Thoracic aorta (tissue), 2 donors: ENCODE results near the gene ASB18. TPM values are rescaled to one million over a fixed set of nuclear protein-coding genes. Genes with fewer than 3 reads are reported as not detected.

Experiments used
- ATAC-seq: fragments of 150-250 bp; one replicate; pipeline ENCODE4 v1.8.0; 2017; ENCODE audit warnings: low read depth; ENCODE audit not compliant: insufficient number of reproducible peaks, low FRiP score
- DNase-seq: peaks from one replicate; pipeline ENCODE4 v3.0.0-alpha.2; 2020; ENCODE audit warnings: low spot score
- H3K27ac ChIP-seq, 2 donors: fragments of 200-600 bp; sonication (generic); 1 replicate in 1 of 2; 2 replicates in 1 of 2; pipeline ENCODE4 v1.5.1; 2016; ENCODE audit warnings: mild to moderate bottlenecking in 2 of 2, moderate library complexity in 2 of 2
- H3K27me3 ChIP-seq: fragments of 200-600 bp; sonication (generic); replicated peaks from 2 replicates; pipeline ENCODE4 v1.6.0; 2016; ENCODE audit warnings: mild to moderate bottlenecking; ENCODE audit not compliant: insufficient read depth
- H3K36me3 ChIP-seq: fragments of 200-600 bp; sonication (generic); one replicate; pipeline ENCODE4 v1.5.1; 2016
- H3K4me1 ChIP-seq, 2 donors: fragments of 200-600 bp; sonication (generic); 1 replicate in 1 of 2; 2 replicates in 1 of 2; pipeline versions ENCODE4 v1.5.1 to v1.6.0; 2016; ENCODE audit warnings: low read depth in 2 of 2, mild to moderate bottlenecking in 1 of 2; ENCODE audit not compliant: control insufficient read depth in 1 of 2
- H3K4me3 ChIP-seq: fragments of 200-600 bp; sonication (generic); 2 replicates; pipeline ENCODE4 v1.5.1; 2016; ENCODE audit warnings: mild to moderate bottlenecking
- H3K9me3 ChIP-seq: fragments of 200-600 bp; sonication (generic); 2 replicates; pipeline ENCODE4 v1.5.1; 2016
- CTCF ChIP-seq: fragments of 200-600 bp; sonication (generic); IDR thresholded peaks from one replicate; pipeline ENCODE4 v1.5.1; 2019; ENCODE audit warnings: antibody characterized with exemption
- total RNA-seq, 2 donors: library from RNA; depleted of rRNA; stranded (reverse); fragments of >200 nt; gene quantifications; one replicate each; pipeline versions ENCODE4 v1.1.0 to v1.2.3, GENCODE V29; 2016

ASB18 gene
- total RNA-seq, 2 donors from 2014 or later: not detected

- peaks cover under 1% of the 10 kb centered on the region for H3K9me3 ChIP-seq
Observed at GRCh38 chr2:236306825-236307540, 42.8 kb upstream of the ASB18 start.

GRCh38 chr2:236305964-236306605 is 41.9 kb upstream of the ASB18 start:
- Histone ChIP-seq H3K36me3 (no peaks in the 10 kb centered on the region), H3K27me3 (no peaks in the 10 kb centered on the region), H3K9me3 (no peaks in the 10 kb centered on the region), H3K4me1 (no peaks in the 10 kb centered on the region), H3K27ac (no peak overlapping the region), H3K4me3 (no peak overlapping the region)
- ATAC-seq (no peak), DNase-seq (no peak)
- no peak for TF ChIP-seq CTCF

More at GRCh38 chr2:236306825-236307540, 42.8 kb upstream of the ASB18 start:
- Histone ChIP-seq H3K27me3 (no peaks in the 10 kb centered on the region), H3K4me1 (no peaks in the 10 kb centered on the region), H3K4me3 (no peak overlapping the region), H3K36me3 (no peaks in the 10 kb centered on the region), H3K27ac (no peak overlapping the region)
- no peak for TF ChIP-seq CTCF
- ATAC-seq (no peak), DNase-seq (no peak)

GRCh38 chr2:236305531-236305930 is 41.3 kb upstream of the ASB18 start:
- H3K4me1 ChIP-seq: no peaks in the 10 kb centered on the region
- H3K9me3 ChIP-seq: no peaks in the 10 kb centered on the region
- no peaks in the 10 kb centered on the region for H3K36me3 ChIP-seq
- TF ChIP-seq CTCF: no peak
- no peak overlapping the region for H3K4me3 ChIP-seq
- H3K27me3 ChIP-seq: no peaks in the 10 kb centered on the region
- DNase-seq: no peak
- H3K27ac ChIP-seq: no peak overlapping the region
- ATAC-seq: no peak

- ATAC-seq: no peak
- TF ChIP-seq CTCF: no peak
- no peak for DNase-seq
- H3K4me3 ChIP-seq: no peak overlapping the region
- H3K9me3 ChIP-seq: no peaks in the 10 kb centered on the region
- no peaks in the 10 kb centered on the region for H3K27me3 ChIP-seq
- no peaks in the 10 kb centered on the region for H3K36me3 ChIP-seq
- no peaks in the 10 kb centered on the region for H3K4me1 ChIP-seq
- H3K27ac ChIP-seq: no peak overlapping the region
Observed at GRCh38 chr2:236303935-236304334, 39.7 kb upstream of the ASB18 start.

GRCh38 chr2:236302555-236302954 is 38.3 kb upstream of the ASB18 start:
- Histone ChIP-seq H3K27me3 (no peaks in the 10 kb centered on the region), H3K9me3 (no peaks in the 10 kb centered on the region), H3K36me3 (no peaks in the 10 kb centered on the region), H3K27ac (no peak overlapping the region), H3K4me3 (no peak overlapping the region), H3K4me1 (no peaks in the 10 kb centered on the region)
- DNase-seq (no peak), ATAC-seq (no peak)
- TF ChIP-seq CTCF: no peak
